HG02852 (cell line): ENCODE data around the gene ANGEL2.
"Not testable (repeated sequence)": the region's sequence is repeated elsewhere in the genome, so short reads cannot be mapped to it uniquely, and the experiment has no call there.

Source experiments
- ATAC-seq: cut with Tn5 transposase; IDR thresholded peaks from one replicate; pipeline ENCODE4 v1.9.1; 2021; ENCODE audit warnings: mild to moderate bottlenecking, moderate library complexity; ENCODE audit not compliant: unreplicated experiment

ANGEL2 gene

DNA sequence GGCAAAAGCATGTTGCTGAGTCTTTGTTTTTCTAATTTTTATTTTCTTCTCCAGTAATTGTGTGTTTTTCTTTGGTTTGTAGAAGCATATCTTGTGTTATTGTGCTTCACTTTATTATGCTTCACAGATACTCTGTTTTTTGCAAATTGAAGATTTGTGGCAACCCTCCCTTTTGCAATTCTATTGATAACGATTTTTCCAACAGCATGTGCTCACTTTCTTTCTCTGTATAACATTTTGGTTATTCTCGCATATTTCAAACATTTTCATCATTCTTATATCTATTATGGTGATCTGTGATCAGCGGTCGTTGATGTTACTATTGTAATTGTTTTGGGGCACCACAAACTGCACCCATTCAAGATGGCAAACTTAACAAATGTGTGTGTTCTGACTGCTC, 3.8 kb upstream of the ANGEL2 start:
- ATAC-seq = no peak

DNA sequence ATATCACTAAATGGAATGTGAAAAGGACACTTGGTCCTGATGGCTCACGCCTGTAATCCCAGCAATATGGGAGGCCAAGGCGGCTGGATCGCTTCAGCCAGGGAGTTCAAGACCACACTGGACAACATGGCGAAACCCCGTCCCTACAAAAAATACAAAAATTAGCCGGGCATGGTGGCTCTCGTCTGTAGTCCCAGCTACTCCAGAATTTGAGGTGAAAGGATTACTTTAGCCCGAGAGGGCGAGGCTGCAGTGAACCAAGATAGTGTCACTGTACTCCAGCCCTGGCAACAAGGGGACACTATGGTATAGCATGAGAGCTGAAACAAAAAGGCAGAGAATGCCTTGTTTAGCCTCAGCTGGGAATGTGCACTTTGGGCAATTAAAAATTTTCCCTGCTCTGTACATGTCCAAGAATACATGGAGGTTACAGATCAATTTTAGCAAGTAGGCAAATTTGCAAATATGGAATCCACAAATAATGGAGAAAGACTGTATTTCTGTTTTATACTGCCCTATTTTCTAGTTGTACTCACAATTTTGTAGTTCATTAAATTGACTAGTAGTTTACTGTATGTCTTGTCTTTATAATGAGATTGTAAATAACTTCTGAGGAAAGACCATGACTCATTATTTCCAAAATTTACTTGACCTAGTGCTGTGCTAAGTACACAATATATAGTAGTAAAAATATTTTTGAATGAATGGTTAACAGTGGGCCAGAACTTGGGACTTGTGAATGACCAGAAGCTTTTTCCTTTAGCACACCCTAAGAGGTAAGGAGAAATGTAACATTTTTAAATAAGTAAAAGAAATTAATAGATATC, 2.0 kb upstream of the ANGEL2 start:
- no peak for ATAC-seq

DNA sequence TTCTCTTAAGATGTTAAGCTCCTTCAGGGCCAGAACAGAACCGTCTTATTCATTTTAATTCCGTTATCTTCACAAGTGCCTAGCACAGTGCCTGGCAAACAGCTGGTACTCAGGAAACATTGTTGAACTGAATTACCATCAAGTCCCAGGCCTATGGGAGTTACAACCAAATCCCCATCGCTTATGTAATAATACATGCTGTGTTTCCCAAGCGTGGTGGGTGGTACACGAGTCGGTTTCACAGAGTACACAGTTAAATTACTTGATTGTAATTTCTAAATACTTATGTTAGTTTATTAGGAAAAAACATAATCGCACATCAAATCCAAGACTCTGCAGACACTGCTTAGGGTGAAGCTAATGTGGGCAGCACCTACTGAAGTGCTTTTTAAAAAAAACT, 1.0 kb downstream of the ANGEL2 start:
- no peak for ATAC-seq

DNA sequence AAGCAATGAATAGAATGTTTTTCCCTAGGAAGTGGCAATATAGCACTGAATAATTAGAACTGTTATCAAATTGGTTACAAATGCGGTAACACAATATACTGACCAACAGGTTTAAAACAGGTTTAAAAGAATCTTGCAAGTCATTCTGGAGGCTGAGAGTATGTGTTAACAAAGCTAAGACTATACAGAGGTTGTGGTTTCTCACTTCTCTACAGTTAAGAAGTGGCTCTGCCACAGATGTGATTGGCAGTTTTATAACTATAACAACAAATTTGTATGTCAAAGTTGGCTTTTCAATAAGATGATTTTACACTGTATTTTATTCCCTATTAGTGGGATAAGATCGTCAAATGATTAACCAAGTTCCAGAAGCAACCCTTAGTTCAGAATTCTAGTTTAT, 7.1 kb downstream of the ANGEL2 start:
- ATAC-seq = peak; percentile 81

DNA sequence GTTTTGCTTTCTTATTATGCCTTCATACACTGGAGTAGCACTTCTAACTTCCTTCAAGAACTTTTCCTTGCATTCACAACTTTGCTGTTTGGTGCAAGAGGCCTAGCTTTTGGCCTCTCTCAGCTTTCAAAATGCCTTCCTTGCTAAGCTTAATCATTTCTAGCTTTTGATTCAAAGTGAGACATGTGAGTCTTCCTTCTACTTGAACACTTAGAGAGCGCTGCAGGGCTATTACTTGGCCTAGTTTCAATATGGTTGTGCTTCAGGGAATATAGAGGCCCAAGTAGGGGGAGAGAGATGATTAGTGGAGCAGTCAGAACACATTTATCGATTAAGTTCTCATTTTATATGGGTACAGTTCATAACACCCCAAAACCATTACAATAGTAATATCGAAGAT, 12.4 kb downstream of the ANGEL2 start:
- no peak for ATAC-seq

DNA sequence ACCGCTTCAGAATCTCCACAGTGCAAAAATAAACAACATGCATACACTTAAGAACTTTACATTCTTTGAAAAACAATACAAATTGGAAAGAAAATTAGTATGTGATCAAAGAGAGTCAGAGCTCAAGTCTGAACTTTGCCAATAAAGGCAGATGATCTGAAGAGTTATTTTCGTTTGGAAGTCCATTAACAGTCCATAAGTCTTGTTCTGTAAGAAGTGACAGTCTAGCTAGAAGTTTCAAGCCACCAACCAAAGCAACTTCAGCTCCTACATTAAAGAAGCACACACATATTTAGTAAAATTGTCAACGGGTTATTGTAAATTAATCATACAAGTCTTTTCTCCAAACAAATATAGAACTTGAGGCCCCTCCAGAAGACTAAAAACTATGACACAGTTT, 20.7 kb downstream of the ANGEL2 start:
- ATAC-seq = no peak

DNA sequence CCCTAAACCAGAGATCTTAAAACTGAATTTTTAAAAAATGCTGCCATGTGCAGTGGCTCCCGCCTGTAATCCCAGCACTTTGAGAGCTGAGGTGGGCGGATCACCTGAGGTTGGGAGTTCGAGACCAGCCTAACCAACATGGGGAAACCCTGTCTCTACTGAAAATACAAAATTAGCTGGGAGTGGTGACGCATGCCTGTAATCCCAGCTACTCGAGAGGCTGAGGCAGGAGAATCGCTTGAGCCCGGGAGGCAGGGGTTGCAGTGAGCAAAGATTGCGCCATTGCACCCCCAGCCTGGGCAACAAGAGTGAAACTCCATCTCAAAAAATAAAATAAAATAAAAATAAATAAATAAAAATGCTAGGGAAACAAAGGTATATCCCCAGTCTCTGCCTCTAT, 21.7 kb downstream of the ANGEL2 start:
- not testable (repeated sequence) for ATAC-seq

DNA sequence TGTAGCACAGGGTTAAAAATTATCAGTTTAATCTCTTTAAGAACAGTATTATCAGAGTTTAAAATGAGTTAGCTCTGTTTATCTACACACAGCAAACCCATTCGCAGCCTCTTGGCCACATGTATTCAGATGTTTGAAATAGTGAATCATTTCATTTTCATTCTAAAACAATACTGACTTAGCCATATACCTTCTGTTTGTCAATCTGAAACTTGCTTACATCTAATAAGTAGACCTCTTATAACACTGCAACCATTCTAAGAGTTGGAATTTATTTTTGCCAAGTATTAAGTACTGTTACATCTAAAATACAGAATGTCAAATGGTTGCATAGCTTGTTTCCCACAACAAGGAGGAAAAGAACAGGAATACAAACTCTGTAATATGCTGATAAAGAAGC, 25.4 kb downstream of the ANGEL2 start:
- ATAC-seq = no peak

DNA sequence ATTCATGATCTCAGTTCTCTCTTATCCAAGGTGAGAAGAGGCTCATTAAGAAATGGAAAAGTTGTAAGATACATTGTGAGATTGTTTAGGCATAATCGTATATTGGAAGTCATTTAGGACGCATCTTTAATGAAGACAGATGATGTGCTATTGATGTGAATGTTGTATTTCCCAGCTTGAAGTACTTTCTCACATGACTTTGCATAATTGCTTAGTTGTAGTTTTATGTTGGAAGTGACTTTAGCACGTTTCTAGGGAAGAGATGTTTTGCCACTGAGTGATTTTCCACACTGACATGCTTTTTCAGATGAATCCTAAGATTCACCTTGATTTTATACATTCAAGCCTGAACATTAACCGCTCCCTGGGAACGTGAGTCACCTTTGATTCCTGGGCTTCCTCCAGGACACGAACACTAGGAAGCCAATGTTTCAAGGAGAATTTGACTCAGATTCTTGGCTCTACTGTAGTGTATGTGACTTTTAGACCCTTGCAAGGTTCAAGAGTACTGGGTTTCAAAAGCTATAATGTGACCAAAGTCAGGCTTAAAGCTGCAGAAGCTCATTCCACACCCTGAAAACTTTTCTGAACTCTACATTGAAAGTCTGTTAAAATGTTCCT, 27.9 kb downstream of the ANGEL2 start:
- no peak for ATAC-seq

DNA sequence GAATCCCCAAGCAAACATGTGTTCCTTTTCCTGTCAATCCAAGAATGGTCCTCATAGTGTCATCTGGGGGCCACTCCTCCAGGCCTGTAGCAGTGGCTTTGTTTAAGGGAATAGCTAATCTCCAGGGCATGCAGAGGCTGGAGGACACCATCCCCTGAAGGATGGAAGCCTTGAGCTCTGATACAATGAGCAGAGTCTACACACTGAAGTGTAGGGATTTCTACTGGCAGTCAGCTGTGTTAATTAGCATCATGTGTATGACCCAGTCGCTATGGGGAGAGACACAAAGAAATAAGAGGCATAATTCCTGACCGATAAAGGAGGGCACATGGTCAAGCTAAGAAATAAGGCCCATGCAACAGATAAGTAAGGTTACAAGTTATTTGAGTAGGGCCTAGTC, 29.1 kb downstream of the ANGEL2 start:
- no peak for ATAC-seq

DNA sequence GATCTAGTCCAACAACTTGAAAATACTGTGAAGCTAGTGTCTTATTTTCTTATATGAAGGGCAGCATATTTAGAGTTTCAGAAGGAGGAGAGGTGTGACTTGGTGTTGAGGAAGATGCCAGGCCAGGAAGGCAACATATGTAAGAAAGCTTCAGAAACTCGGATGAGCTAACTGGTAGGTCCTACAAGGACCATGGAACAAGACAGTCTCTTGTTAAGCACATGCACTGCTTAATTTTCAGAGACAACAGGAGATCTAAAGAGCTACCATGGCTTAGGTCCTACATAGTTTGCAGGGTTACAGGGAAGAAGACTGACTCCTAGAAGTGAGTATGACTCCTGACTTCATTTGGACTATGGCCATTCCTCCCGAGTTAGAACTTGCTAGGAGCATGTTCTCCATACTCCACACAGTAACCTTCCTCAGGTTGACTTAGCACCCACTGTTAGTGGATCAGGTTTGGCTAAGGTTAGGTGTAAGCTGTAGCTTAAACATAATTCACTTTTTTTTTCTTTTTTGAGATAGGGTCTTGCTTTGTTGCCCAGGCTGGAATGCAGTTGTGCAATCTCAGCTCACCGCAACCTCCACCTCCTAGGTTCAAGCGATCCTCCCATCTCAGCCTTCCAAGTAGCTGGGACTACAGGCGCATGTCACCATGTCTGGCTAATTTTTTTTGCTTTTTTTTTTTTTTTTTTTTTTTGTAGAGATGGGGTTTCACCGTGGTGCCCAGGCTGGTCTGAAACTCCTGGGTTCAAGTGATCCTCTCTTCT, 31.0 kb downstream of the ANGEL2 start:
- ATAC-seq = no peak

DNA sequence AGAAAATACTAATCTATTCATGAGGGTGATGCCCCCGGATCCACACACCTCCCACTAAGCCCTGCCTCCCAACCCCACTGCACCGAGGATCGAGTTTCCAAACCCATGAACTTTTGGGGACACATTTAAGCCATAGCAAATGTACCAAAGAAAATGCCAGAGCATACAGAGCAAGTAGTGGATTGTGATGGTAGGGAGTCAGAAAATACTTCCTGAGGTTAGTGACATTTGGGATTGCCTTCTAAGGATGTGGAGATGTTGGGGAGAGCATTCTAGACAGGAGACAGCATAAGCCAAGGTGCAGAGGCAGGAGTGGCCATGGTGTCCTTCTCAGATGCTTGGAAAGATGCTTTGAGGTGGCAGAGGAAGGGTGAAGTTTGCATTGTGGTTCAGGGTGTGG, 32.2 kb downstream of the ANGEL2 start:
- no peak for ATAC-seq

DNA sequence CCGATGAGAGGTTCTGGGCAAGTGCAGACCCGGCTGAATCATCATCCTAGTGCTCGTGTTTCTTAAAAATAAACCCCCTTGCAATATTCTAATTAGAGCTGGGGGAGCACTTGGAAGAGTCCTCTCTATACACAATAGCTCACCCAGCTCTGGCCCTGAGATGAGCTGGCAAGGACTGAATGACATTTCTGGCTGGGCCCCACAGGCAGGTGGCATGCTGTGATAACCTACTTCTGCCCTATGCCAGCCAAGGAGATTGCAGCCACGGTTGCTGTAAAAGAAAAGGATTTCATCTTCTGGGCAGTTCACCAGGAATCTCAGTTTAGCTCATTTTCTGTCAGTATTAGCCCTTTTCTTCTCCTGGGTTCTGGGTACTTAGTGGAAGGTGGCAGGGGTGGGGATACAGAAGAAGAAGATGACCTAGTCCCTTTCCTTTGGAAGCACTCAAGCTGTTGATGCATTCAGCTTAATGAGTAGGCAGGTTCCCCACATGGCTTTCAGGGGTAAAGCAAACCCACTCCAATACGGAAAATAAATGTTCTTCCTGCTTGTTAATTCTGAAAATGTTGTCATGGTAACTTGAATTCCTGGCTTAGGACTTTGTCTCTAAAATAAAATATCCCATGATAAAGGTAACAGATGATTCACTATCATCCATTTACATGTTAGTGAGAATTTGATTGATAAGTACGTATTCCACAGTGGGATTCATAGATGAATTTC, 33.1 kb downstream of the ANGEL2 start:
- ATAC-seq = no peak

DNA sequence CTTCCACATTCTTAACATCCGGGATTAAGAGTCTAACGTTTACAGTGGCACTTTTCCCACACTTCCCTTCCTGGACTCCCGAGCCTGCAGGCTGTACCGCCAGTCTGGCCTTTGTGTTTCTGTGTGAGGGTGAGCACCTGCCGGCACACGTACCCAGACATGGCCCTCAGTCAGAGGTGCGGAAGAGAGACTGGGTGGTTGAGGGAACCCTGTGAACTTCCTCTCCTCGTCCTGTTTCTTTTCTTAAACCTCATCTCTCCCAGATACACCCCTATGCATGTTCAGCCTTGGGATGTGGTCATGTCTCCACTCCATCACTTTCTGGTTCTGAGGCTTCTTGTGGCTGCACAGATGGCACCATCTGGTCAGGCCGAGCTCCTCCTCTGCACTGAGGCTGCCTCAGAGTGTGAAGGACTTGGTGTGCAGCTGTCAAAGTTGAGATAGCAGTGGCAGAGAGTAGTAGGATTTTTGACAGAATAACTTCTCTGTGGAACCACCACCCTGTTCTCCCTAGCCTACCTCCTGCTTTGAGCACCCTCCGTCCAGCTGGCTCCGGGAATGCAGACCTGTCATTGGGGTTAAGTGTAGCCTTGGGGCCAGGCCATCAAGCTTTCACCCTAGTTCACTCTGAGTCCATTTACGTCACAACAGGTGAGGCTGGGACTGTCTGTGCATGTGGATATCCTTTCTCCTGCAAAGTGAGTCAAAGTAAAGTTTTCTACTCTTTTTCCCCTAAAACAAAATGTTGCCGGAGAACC, 33.9 kb downstream of the ANGEL2 start:
- peak; percentile 43 for ATAC-seq

DNA sequence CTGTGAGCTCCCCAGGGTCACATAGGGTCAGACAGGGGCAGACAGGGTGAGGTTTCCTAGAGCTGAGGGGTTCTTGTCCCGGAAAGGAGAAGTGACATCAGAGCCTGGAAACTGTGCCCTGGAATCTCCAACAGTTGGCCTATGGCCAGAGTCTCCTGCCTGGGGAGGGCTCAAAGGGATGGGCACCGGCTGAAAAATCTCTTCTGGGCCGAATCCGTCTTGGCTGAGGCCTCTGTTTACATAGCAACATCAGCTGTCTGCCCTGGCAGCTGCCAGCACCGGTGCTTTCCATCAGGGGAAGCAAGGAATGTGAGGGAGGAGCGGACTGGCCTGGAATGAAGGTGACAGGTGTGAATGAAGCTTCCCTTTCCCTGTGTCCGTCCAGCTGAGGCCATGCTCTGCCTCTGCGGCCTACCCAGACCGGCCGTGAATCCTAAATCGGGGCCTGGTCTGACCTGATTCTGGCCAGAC, 34.6 kb downstream of the ANGEL2 start:
- ATAC-seq = no peak

DNA sequence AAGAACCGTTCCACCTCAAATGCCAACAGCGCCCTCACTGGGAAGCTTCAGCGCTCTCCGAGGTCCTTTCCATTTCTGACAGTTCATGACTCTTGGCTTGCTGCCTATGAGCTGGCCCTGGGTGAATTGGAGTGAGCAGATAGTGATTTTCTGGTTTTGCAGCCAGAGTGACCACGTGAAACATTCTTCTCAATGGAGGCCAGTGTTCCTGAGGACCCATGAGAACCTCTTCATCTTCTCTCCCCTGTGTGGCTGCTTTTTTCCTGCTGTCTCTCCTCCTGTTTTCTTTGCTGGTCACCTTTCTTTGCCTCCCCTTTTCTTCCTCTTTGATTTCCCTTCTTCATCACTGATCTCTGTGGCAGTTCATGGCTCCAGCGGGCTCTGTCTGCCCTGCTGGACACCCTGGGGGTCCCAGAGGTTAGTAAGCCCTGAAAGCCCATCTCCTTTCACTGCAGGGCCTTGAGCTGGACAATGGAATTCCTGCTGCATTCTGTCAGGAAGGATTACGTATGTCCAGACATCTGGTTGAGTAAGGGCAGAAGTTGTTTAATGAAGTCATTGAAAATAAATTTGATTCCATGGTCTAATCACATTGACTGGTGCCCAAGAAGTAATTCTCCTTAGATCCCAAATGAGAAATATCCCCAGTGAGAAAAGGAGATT, 35.4 kb downstream of the ANGEL2 start:
- no peak for ATAC-seq

DNA sequence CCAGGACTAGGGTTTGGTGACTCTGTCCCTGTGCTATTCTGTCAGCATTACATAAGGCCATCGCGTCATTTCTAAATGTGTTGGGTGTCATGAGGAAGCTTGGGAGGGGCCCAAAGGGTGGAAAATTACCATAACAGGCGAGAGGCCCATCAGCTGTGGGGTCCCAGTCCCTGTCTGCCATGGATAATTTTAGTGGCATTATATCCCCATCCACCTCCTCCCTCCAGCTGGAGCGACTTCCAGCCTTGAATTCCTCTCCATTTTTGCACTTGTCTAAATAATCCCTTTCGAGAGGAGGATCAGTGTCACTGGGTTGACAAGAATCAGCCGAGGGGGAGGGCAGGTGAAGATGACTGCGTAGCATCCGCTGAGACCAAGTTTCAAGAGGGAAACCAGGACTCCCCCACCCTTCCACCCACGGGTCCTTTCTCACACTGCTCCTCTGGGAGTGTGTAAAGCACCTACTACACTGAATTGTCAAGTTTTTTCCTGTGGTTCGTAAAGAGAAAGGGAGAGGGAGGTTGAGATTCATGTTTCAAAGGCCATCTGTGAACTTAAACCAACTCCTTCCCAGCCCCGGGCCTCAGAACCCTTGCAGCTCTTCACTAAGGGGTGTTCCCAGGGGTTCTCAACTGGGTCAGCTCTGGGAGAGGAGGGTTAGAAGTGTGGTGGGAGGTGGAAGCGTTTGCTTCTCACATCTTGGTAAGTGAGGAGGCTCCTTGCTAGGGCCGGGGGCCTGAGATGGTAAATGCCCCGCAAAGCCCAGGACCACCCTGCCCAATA, 36.1 kb downstream of the ANGEL2 start:
- peak; percentile 74 for ATAC-seq

DNA sequence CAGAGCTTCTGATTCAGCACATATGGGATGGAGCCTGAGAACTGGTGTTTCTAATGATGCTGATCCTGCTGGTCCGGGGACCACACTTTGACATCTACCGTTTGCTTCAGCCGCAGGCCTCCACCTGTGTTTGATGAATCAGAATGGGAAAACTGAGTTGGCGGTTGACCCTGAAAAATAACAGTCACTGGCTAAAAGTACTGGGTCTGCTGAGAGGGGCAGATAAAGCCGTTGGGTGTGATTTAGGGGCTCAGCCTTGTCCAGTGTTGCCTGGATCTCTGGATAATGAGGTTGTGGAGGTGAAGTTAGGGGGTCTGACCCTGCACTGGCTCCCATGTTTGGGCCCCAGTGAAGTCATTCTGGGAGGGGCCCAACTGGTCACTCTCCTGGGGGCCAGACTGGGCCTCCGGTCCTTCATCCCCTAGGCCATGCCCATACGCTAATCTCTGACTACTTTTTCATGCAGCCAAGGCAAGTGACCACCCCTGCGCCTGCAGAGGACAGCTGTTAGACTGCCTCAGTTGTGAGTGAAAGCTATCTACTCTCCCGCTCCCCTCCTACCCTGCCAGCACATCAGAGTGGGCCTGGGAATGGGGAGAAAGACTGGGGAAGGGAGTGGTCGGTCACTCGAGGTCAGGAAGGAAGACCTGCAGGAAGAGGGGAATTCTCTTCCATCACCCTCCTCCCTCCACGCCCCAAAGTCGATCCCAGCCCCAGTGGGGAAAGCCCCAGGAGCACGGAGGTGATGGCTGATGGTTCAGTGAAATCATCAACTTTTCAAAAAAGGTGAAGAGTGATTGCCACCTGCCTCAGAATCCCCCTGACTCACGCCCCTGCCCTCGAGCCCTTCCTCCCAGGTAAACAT, 37.7 kb downstream of the ANGEL2 start:
- peak; percentile 42 for ATAC-seq
